HG03342 (cell line): ENCODE data around the gene SPATA7.

Source experiments
- ATAC-seq: cut with Tn5 transposase; IDR thresholded peaks from one replicate; pipeline ENCODE4 v1.9.1; 2021; ENCODE audit warnings: mild to moderate bottlenecking, moderate library complexity; ENCODE audit not compliant: unreplicated experiment

Gene SPATA7

DNA sequence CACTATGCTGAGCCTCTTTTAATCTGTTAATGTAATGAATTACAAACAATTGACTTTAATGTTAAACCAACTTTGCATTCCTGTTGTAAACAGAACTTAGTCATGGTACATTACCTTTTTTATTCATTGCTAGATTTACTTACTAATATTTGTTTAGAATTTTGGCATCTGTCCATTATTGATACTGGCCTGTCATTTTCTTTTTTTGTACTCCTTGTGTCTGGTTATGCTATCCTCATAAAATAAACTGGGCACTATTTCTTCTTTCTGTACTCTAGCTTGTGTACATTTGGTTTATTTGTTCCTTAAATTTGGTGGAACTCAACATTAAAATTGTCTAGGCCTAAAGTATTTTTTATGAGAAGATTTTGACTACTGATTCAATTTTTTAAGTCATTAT, 32.1 kb downstream of the SPATA7 start:
- ATAC-seq: no peak

GRCh38 chr14:88420187-88420586, 34.7 kb downstream of the SPATA7 start:
- no peak for ATAC-seq

GRCh38 chr14:88421286-88421685, 35.8 kb downstream of the SPATA7 start:
- no peak for ATAC-seq

GRCh38 chr14:88422047-88422446, 36.6 kb downstream of the SPATA7 start:
- no peak for ATAC-seq

DNA sequence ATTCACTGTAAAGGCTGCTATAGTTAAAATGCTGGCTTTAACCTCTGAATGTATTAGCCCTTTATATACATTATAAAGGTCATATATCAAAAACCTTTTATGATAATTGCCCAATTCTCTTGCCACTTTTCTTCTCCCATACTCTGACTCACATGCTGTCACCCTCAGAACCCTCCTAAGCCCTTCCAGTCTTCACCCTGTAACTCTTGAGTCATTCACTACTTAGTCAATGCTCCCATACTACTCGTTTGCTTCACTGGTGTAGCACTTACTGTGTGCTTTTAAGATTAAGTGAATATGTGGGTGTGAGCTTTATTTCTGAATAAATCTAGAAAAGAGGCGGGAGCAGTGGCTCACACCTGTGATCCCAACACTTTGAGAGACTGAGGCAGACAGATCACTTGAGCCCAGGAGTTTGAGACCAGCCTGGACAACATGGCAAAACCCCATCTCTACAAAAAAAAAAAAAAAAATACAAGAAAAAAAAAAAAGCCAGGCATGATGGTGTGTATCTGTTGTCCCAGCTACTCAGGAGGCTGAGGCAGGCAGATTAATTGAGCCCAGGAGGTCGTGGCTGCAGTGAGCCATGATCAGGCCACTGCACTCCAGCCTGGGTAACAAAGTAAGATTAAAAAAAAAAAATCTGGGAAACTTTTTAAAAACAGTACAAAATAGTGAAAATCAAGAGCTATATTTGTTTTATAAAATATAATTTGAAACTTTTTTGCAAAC, 37.6 kb downstream of the SPATA7 start:
- no peak for ATAC-seq

DNA sequence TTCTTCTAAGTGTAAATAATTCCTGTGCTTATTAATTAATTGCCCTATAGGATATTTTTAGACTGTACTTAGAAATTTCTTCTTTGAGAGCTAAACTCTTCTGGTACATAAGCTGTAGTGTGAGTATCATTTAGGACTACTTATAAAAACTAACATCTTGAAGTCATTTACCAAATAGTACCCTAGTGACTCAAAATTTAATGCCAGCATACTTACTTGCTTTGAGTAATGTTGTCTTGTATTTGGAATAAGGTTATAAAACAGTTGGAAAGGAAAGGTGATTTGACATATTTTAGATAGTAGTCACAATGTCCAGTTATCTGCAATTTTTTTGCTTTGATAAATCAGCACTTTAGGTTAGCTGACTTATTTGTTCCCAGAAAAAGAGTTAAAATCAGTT, 39.1 kb downstream of the SPATA7 start:
- ATAC-seq: no peak

GRCh38 chr14:88426271-88426670, 40.8 kb downstream of the SPATA7 start:
- no peak for ATAC-seq

DNA sequence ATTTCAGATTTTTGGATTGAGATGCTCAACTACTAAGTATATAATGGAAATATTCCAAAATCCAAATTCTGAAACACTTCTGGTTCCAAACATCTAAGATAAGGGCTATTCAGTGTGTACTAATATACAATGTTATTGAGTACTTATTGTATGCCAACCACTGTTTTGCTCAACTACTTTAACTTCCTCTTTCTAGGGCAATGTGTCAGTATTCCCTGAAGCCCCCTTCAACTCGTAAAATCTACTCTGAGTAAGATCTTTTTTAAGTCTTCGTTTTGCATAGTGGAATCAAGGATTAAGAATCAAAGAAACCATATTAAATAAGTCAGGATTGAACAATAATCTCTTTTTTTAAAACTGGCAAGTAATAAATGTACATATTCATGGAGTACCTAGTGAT, 45.5 kb downstream of the SPATA7 start:
- ATAC-seq: no peak

GRCh38 chr14:88437658-88438057, 52.2 kb downstream of the SPATA7 start:
- ATAC-seq: no peak

GRCh38 chr14:88439088-88439487, 53.6 kb downstream of the SPATA7 start:
- no peak for ATAC-seq

GRCh38 chr14:88452231-88452630, 66.8 kb downstream of the SPATA7 start:
- no peak for ATAC-seq

DNA sequence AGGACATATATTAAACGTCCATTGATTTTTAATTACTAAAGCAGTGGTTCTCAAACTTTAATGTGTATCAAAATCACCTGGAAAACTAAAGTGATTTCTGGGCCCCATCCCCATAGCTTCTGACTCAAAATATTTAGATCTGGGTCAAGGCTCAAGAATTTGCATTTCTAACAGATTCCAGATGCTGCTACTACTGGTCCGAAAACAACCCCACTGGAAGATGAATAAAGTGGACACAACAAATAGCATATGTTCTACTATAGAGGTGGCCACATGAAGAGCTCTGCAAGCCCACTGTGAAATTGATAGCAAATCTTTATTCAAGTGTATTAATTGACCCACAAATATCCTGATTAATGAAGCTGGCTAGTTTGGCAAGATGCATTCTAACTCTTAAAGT, 69.4 kb downstream of the SPATA7 start:
- ATAC-seq: no peak

DNA sequence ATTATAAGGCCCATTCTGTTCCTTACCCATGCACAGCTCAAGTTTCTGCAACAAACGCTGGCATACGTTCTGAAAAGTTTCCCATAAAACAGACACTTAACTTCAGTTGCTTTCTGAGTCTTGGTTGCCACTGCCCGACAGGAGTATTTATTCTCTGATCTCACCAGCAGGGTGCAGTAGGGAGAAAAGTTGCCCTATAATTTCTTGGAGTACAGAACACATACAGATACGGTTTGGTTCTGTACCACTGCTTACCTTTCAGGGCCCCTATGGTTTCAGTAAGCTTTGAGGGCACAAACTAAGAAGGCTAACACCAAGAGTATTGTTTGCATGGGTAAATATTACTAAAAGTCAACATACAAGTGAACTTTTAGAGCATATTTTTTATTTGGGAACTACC, 77.9 kb downstream of the SPATA7 start:
- ATAC-seq: peak; percentile 65

DNA sequence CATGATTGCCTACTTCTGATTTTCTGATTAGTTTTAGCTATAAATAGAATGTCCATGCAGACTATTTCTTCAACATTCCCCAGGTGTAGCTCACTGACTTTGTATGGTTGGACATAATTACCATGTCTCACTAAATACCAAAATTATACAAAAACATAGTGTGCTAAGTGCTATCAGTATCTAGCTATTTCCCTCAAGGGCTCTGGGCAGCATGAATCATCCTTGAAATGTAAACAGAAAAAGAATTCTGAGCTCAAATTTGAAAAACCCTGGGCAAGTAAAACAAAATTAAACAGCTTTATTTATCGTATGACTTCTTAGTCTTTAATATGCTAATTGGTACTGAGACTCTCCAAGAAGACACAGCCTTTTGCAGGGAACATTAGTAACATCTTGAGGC, 82.9 kb downstream of the SPATA7 start:
- ATAC-seq: no peak

GRCh38 chr14:88470542-88471440, 85.3 kb downstream of the SPATA7 start:
- no peak for ATAC-seq

GRCh38 chr14:88473791-88474190, 88.3 kb downstream of the SPATA7 start:
- ATAC-seq: no peak

DNA sequence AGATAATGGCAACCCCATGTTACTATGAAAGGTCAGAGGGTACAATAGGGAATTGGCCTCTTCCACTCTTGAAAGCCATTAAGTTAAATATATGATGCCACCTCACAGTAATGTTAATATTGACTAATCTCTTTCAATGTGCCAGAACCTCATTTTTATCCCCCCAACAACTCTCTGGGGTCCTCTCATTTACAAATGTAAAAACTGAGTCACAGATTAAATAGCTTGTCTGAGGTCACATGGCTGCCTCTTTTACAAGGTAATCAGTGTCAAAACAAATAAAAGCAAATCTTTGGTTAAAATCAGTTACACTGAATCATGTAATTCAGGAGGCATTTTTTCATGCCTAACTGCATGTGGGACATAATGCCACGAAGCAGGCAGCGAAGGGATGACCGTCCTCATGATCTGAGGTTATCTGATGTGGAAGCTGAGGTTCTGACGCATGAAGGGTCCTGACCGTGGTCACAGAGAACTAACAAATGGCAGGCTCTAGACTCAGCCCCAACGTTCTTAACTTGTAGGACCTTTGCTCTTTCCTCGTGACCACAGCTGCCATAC, 90.8 kb downstream of the SPATA7 start:
- ATAC-seq: no peak

DNA sequence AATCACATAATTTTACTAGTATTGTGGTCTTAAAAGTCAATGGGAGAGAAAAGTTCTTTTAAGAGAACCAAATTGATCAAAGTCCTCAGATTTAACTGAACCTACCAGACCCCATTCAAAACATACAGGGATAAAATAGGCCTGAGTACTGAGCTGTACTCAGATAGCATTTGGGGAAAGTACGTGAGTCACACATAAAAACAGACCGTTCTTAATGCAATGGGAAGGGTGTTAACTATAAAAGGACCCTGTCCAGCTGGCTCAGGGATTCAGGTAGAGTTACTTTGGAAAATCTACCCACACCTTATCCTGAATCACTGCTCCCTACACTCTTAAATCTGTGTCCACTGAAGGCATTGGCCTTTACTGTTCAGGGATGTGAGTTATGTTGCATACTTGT, 91.4 kb downstream of the SPATA7 start:
- ATAC-seq: no peak

GRCh38 chr14:88477513-88478250, 92.2 kb downstream of the SPATA7 start:
- no peak for ATAC-seq

DNA sequence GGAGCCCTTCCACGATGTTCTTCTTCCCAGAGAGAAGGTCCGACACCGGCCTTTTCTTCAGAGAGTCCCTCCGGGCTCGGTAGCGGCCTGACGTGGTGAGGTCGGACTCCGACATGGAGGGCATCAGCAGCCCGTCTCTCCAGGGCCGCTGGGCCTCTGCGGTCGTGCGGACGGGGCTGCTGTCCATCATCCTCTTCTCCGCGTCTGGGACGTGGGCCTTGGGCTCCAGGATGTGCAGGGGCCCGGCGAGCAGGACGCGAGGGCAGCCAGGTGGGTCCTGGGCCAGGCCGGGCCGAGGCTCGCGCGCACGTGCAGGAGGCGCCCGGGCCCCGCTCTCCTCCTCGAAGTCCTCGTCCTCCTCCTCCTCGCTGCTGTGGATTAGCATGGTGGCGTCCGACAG, 93.5 kb downstream of the SPATA7 start:
- no peak for ATAC-seq

- ATAC-seq: no peak
Observed at GRCh38 chr14:88479574-88479987, 94.1 kb downstream of the SPATA7 start.
